ENCODE data around the gene KMT2E. TPM values are rescaled to one million over a fixed set of nuclear protein-coding genes. Genes with fewer than 3 reads are reported as not detected.

KMT2E gene
- total RNA-seq, 1 donor from 2014 or later, result 40.2 TPM

GRCh38 chr7:105060437-105060836 is 46.4 kb downstream of the KMT2E start:
- Histone ChIP-seq H3K4me1 (peaks cover 84% of the 10 kb centered on the region), H3K9me3 (replicated peaks) (no peaks in the 10 kb centered on the region), H3K4me3 (no peak overlapping the region), H3K36me3 (peaks cover 13% of the 10 kb centered on the region), H3K27me3 (ENCODE audit: low read depth) (no peaks in the 10 kb centered on the region), H3K27ac (replicated peaks) (peak overlapping the region; percentile 31)
- TF ChIP-seq CTCF (IDR thresholded peaks at IDR 0.05; ENCODE audit: borderline replicate concordance), result no peak
- DNase-seq, result no peak
- intact Hi-C loops (cut with micrococcal nuclease), result no loop called here

DNA sequence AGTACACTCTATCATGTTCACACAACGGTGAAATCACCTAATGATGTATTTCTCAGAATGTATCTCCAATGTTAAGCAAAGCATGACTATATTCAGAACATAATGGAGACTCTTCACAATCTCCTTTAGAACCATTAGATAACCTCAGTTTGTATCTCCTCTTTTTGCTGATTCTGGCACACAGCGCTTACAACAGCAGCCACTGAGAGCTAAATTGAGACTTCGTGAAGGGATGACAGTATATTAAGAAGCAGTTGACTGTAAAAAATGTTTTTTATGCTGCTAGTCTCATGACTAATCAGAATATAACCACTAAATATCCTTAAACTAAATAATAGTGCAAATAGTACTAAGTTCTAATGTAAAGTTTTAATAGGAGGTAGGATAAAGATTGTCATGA is 46.9 kb downstream of the KMT2E start:
- TF ChIP-seq CTCF (IDR thresholded peaks at IDR 0.05; ENCODE audit: borderline replicate concordance), result no peak
- peaks cover 18% of the 10 kb centered on the region for H3K36me3 ChIP-seq
- intact Hi-C loops (cut with micrococcal nuclease), result no loop called here
- DNase-seq, result no peak
- H3K4me1 ChIP-seq, result peaks cover 84% of the 10 kb centered on the region
- no peaks in the 10 kb centered on the region for H3K9me3 ChIP-seq (replicated peaks)
- peak overlapping the region; percentile 31 for H3K27ac ChIP-seq (replicated peaks)
- H3K27me3 ChIP-seq (ENCODE audit: low read depth), result no peaks in the 10 kb centered on the region
- no peak overlapping the region for H3K4me3 ChIP-seq

GRCh38 chr7:105065104-105065503 is 51.1 kb downstream of the KMT2E start:
- DNase-seq, result no peak
- intact Hi-C loops (cut with micrococcal nuclease), result no loop called here
- no peak overlapping the region for H3K4me3 ChIP-seq
- H3K27ac ChIP-seq (replicated peaks), result no peak overlapping the region
- no peaks in the 10 kb centered on the region for H3K9me3 ChIP-seq (replicated peaks)
- H3K4me1 ChIP-seq, result peaks cover 59% of the 10 kb centered on the region
- no peaks in the 10 kb centered on the region for H3K27me3 ChIP-seq (ENCODE audit: low read depth)
- TF ChIP-seq CTCF (IDR thresholded peaks at IDR 0.05; ENCODE audit: borderline replicate concordance), result no peak
- H3K36me3 ChIP-seq, result peaks cover 51% of the 10 kb centered on the region

GRCh38 chr7:105067691-105068090 is 53.7 kb downstream of the KMT2E start:
- no peak for TF ChIP-seq CTCF (IDR thresholded peaks at IDR 0.05; ENCODE audit: borderline replicate concordance)
- H3K4me1 ChIP-seq, result peaks cover 41% of the 10 kb centered on the region
- no peak overlapping the region for H3K27ac ChIP-seq (replicated peaks)
- no peak for DNase-seq
- no peaks in the 10 kb centered on the region for H3K9me3 ChIP-seq (replicated peaks)
- H3K4me3 ChIP-seq, result no peak overlapping the region
- no peaks in the 10 kb centered on the region for H3K27me3 ChIP-seq (ENCODE audit: low read depth)
- H3K36me3 ChIP-seq, result peaks cover 69% of the 10 kb centered on the region
- intact Hi-C loops (cut with micrococcal nuclease), result no loop called here

DNA sequence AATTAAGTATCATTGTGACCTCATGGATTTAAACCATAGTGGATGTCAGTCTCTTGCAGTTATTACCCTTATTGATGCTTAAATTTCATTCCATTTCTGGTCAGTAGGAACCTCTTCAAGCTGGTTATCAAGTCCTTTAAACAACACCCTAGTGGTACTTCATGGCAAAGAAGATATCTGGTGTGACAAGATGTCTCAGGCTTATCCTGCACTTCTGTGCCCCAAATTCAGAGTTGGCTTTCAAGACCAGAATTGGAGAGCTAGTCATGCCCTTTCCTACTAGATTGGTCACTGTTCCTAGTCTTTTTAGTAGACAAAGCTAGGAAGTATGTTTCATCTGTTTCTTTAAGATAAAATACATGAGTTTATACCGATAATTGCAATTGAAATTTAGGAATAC is 54.9 kb downstream of the KMT2E start:
- peaks cover 73% of the 10 kb centered on the region for H3K36me3 ChIP-seq
- no peak for TF ChIP-seq CTCF (IDR thresholded peaks at IDR 0.05; ENCODE audit: borderline replicate concordance)
- no peak overlapping the region for H3K4me3 ChIP-seq
- no peak for DNase-seq
- H3K4me1 ChIP-seq, result peaks cover 33% of the 10 kb centered on the region
- no peak overlapping the region for H3K27ac ChIP-seq (replicated peaks)
- intact Hi-C loops (cut with micrococcal nuclease), result no loop called here
- no peaks in the 10 kb centered on the region for H3K27me3 ChIP-seq (ENCODE audit: low read depth)
- H3K9me3 ChIP-seq (replicated peaks), result no peaks in the 10 kb centered on the region

- intact Hi-C loops (cut with micrococcal nuclease), result no loop called here
- Histone ChIP-seq H3K36me3 (peaks cover 83% of the 10 kb centered on the region), H3K4me1 (peaks cover 14% of the 10 kb centered on the region), H3K4me3 (no peak overlapping the region), H3K27ac (replicated peaks) (no peak overlapping the region), H3K9me3 (replicated peaks) (no peaks in the 10 kb centered on the region), H3K27me3 (ENCODE audit: low read depth) (no peaks in the 10 kb centered on the region)
- TF ChIP-seq CTCF (IDR thresholded peaks at IDR 0.05; ENCODE audit: borderline replicate concordance), result no peak
- no peak for DNase-seq
These were observed 59.1 kb downstream of the KMT2E start for GRCh38 chr7:105073143-105073542.
